GM21390 (cell line): ENCODE results near the gene ANKS1B.
"Not testable (repeated sequence)": the region's sequence is repeated elsewhere in the genome, so short reads cannot be mapped to it uniquely, and the experiment has no call there.

ENCODE experiments used
- ATAC-seq: cut with Tn5 transposase; IDR thresholded peaks from one replicate; pipeline ENCODE4 v1.9.1; 2021; ENCODE audit not compliant: unreplicated experiment

Gene ANKS1B

DNA sequence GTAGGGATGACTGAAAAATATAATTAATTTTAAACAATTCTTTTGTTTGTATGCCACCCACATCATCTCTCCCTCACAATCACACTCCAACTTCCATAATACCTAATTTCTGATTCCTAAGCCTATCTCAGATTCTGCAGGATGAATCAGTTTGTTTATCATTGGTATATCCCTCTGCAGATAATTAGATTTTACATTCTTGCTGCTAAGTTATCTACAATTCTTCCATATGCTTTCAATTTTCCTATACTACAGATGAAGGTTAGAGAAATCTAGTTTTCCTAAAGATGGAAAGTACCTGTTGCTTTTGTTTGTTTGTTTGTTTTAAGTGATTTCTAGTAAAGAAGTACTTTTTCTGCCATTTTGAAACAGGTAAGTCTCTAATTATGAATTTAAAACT is 105.3 kb downstream of the ANKS1B start:
- no peak for ATAC-seq

- ATAC-seq, result no peak
These were observed 109.7 kb downstream of the ANKS1B start for GRCh38 chr12:99875081-99875480.

- ATAC-seq, result no peak
These were observed 114.7 kb downstream of the ANKS1B start for GRCh38 chr12:99870085-99870484.

GRCh38 chr12:99861731-99862130 is 123.0 kb downstream of the ANKS1B start:
- no peak for ATAC-seq

GRCh38 chr12:99859126-99859525 is 125.6 kb downstream of the ANKS1B start:
- ATAC-seq, result no peak

- ATAC-seq, result no peak
These were observed 132.1 kb downstream of the ANKS1B start for GRCh38 chr12:99852666-99853065.

DNA sequence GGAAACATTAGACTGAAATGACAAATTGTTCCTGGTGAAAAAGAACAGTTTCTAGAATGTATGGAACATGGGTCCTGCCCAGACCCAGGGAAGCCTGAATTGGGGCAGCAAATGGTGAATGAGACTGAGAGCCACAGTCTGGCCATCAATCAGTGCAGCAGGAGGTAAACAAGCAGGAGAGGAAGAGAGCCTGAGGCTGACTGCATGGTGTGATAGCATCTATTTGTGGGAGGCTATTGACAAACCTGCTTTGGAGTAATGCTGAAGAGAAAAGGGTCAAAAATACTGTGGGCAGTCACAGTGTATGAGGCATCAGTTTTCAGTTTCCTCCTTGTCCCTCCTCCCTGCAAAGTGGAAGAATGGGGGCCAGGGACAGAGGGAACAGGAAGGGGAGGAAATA is 136.8 kb downstream of the ANKS1B start:
- no peak for ATAC-seq

DNA sequence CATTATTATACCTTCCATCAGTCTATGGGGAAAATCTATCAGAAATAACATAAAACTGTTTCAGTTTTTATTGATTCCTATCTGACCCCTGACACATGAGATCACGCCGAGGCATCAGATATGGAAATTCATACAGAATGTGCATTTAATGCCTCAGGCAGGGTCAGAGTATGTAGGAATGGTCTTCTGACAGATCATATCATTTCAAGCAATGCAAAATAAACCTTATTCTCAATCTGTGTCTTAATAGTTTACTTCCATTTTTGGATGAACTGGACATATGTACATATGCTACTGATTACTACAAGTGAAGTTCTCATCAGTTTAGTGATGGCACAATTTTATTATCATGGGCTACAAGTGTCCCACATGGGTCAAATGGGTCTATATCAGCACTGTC is 150.0 kb downstream of the ANKS1B start:
- no peak for ATAC-seq

DNA sequence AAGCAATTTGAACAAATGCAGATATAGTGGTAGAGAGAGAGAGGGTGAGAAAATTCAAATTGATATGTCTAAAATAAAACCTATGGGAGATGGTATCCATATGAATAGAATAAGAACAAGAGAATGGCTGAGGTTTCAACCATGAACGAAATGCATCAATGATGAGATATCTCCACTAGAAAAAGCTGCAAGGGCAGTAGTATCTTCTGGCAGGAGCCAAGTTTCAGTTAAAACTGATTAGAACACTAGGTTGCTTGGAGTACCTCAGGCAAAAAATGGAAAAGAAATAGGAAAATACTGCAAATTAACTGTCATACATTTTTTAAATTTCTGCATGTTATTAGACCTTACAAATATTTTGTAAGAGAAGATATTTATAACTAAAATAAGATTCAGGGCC is 151.3 kb downstream of the ANKS1B start:
- ATAC-seq, result no peak

DNA sequence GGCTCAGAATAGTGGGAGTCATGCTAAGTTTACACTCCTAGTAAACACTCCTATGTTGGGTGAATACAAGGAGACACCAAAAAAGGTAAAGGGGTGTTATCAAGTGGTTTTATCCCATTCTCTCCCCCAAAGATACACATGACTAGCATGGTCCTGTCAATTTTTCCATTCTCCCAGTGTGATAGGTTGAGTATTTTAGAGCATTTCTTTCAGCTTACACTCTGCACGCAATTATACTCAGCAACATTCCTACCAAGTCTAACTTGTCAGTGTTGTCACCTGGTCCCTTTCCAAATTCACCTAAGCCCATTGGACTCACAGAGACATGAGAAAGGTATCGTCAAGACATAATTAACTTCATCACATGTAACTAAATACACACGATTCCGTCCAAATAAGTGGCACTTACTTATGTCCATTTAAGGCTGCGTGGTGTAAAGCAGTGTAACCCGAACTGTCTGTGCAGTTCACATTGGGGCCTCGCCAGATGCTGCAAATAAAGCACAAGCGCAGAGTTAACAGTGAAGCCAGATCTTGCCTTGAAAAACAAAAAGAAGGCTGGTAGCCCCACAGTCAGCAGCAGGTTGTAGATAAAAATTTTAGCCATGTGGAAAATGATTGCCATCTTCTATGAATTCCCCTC is 159.7 kb downstream of the ANKS1B start:
- ATAC-seq, result no peak

- ATAC-seq, result no peak
These were observed 162.5 kb downstream of the ANKS1B start for GRCh38 chr12:99822273-99822672.

- ATAC-seq, result no peak
These were observed 173.8 kb downstream of the ANKS1B start for GRCh38 chr12:99810718-99811593.

DNA sequence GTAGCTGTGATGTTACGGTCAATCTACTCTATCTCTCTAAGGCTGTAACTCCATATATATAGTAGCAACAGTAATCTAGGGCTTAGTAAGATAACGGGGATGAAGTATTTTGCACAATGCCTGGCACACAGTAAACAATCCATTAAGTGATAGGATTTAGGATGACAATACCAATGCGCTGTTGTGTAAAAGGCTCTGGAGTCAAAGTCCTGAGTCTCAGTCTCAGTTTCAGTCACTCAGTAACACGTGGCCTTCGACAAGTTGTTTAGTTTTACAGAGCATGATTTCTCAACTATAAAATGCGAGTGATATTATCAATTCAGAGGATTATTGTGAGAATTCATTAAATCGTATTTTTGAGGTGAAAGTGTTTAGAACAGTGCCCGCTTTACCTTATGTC is 174.8 kb downstream of the ANKS1B start:
- ATAC-seq, result no peak

- no peak for ATAC-seq
These were observed 178.4 kb downstream of the ANKS1B start for GRCh38 chr12:99806304-99806703.

DNA sequence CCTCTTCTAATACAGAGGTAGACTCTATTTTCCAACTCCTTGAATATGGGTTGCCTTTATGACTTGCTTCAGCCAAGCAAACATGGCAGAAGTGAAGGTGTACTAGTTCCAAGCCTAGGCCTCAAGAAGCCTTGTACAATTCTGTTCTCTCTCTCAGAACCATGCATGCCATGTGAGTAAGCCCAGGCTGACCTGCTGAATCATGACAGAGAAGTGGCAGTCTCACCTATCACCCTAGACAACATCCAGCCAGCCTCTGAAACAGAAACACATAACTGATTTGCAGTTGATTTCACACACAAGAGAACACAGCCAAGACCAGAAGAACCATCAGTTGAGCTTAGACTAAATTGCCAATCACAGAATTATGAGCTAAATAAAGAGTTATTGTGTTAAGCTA is 180.0 kb downstream of the ANKS1B start:
- ATAC-seq, result no peak

- no peak for ATAC-seq
These were observed 184.1 kb downstream of the ANKS1B start for GRCh38 chr12:99800605-99801004.

DNA sequence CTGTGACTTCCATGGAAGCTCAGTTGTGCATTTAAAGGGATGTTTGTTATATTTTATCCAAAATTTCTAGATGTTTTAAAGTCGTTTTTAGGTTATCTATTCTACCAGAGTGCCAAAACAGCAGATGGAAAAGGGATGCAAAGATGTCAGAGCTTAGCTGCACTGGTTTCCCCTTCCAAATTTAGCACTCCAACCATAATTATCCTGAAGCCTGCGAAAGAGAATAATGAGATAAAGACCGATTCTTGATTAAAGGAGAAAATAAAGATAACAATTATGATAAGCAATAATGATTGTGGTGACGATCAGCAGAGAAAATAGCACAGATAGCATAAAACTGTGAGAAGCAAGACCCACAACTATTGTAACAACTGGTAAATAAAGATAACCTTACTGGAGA is 186.8 kb downstream of the ANKS1B start:
- not testable (repeated sequence) for ATAC-seq

DNA sequence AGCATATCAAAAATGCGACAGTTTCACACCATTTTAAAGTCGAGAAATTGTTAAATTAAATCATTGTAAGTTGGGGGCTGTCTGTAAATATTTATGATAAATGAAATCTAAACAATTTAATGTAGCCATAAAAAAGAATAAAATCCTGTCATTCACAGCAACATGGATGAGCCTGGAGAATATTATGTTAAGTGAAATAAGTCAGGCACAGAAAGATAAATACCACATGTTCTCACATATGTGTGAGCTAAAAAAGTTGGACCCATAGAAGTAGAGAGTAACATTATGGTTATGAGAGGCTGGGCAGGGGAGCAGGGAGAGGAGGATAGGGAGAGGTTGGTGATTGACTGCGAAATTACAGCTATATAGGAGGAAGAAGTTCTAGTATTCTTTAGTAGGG is 201.3 kb downstream of the ANKS1B start:
- no peak for ATAC-seq

- no peak for ATAC-seq
These were observed 212.5 kb downstream of the ANKS1B start for GRCh38 chr12:99772274-99772673.

DNA sequence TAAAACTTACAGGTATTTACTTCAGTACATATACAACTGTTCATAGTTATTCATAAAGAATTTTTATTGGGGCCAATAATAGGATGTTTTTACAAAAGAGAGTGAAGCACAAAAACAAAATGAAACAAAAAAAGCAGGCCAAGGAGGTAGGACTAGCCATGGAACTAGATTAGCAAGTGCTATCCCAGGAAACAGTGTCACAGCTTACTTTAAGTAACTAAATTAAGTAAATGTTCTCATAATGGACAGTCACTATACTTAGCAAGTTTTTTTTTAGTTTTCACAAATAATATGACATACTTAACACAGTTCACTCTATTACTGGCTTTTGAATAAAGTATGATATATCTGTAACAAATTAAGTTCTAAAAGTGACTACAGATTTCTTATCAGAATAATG is 213.1 kb downstream of the ANKS1B start:
- ATAC-seq, result no peak

- no peak for ATAC-seq
These were observed 215.2 kb downstream of the ANKS1B start for GRCh38 chr12:99769396-99769980.

GRCh38 chr12:99768758-99769157 is 216.0 kb downstream of the ANKS1B start:
- no peak for ATAC-seq
